Bronchial epithelial cell (primary cell): ENCODE results near the gene EDC3. TPM values are rescaled to one million over a fixed set of nuclear protein-coding genes. Genes with fewer than 3 reads are reported as not detected.
A peak's percentile ranks its signal among the peaks of the same experiment; 100 is the strongest.
"Not testable (repeated sequence)": the region's sequence is repeated elsewhere in the genome, so short reads cannot be mapped to it uniquely, and the experiment has no call there.

Source experiments
- DNase-seq: peaks from one replicate; pipeline ENCODE4 v3.0.0-alpha.2; 2010; ENCODE audit warnings: low read depth
- FAIRE-seq: peaks from 2 replicates; lab custom pipeline; 2011; peaks lifted over from hg19 to GRCh38; lab: Jason Lieb, UNC
- H3K27me3 ChIP-seq: 2 replicates; pipeline ENCODE4 v1.5.1; 2011; ENCODE audit warnings: low read length; ENCODE audit not compliant: control insufficient read depth, insufficient read depth
- H3K36me3 ChIP-seq: 2 replicates; pipeline ENCODE4 v1.5.1; 2011; ENCODE audit warnings: low read length; ENCODE audit not compliant: control insufficient read depth, insufficient read depth
- H3K4me3 ChIP-seq: 2 replicates; pipeline ENCODE4 v1.5.1; 2011; ENCODE audit warnings: mild to moderate bottlenecking, low read depth, low read length, control low read depth
- total RNA-seq: library from RNA; depleted of rRNA; stranded (reverse); fragments of >200 nt; gene quantifications from 2 replicates; pipeline ENCODE4 v1.2.1, GENCODE V29; 2014
- TF ChIP-seq, protein P1 (sequence below): IDR thresholded peaks from 2 replicates; pipeline ENCODE4 v1.5.1; 2011; ENCODE audit warnings: mild to moderate bottlenecking, moderate library complexity, low read length, control low read depth, inconsistent platforms; ENCODE audit not compliant: insufficient read depth, severe bottlenecking

The EDC3 gene
- total RNA-seq, 1 donor from 2014 or later = 6.1 TPM

DNA sequence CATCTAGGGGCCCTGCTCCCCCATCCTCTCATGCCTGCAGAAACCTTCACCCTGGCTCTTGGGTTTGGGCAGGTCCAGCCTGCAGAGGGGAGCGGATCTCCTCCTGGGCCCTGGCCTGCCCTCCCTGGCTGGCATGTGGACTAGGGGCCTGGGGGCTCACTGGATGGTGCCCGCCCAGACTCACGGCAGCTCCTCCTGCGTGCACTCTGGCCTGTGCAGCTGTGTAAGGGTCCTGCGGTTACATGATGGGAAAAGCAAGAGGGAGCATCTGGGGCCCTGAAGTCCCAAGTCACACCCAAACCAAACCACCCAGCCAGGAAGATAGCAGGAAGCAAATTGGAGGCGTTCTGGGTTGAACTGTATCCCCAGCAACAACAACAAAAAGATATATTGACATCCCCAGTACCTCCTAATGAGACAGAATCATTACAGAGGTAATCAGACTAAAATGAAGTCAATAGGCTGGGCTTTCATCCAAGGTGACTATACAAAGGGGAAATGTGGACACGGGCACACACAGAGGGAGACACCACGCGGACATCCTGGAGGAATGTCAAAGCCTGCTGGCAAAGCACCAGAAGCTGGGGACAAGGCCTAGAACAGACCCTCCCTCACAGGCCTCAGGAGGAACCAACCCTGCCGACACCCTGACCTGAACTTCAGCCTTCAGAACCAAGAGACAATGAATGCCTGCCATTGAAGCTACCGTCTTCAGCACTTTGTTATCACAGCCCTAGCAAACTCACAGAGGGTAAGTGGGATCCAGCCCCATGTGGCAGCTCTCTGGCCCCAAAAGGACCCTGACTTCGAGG, 90.6 kb downstream of the EDC3 start:
- FAIRE-seq (peak; percentile 64), DNase-seq (no peak)
- Histone ChIP-seq H3K27me3 (no peaks in the 10 kb centered on the region), H3K4me3 (no peak overlapping the region), H3K36me3 (no peaks in the 10 kb centered on the region)
- TF ChIP-seq, protein P1, sequence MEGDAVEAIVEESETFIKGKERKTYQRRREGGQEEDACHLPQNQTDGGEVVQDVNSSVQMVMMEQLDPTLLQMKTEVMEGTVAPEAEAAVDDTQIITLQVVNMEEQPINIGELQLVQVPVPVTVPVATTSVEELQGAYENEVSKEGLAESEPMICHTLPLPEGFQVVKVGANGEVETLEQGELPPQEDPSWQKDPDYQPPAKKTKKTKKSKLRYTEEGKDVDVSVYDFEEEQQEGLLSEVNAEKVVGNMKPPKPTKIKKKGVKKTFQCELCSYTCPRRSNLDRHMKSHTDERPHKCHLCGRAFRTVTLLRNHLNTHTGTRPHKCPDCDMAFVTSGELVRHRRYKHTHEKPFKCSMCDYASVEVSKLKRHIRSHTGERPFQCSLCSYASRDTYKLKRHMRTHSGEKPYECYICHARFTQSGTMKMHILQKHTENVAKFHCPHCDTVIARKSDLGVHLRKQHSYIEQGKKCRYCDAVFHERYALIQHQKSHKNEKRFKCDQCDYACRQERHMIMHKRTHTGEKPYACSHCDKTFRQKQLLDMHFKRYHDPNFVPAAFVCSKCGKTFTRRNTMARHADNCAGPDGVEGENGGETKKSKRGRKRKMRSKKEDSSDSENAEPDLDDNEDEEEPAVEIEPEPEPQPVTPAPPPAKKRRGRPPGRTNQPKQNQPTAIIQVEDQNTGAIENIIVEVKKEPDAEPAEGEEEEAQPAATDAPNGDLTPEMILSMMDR = no peak

DNA sequence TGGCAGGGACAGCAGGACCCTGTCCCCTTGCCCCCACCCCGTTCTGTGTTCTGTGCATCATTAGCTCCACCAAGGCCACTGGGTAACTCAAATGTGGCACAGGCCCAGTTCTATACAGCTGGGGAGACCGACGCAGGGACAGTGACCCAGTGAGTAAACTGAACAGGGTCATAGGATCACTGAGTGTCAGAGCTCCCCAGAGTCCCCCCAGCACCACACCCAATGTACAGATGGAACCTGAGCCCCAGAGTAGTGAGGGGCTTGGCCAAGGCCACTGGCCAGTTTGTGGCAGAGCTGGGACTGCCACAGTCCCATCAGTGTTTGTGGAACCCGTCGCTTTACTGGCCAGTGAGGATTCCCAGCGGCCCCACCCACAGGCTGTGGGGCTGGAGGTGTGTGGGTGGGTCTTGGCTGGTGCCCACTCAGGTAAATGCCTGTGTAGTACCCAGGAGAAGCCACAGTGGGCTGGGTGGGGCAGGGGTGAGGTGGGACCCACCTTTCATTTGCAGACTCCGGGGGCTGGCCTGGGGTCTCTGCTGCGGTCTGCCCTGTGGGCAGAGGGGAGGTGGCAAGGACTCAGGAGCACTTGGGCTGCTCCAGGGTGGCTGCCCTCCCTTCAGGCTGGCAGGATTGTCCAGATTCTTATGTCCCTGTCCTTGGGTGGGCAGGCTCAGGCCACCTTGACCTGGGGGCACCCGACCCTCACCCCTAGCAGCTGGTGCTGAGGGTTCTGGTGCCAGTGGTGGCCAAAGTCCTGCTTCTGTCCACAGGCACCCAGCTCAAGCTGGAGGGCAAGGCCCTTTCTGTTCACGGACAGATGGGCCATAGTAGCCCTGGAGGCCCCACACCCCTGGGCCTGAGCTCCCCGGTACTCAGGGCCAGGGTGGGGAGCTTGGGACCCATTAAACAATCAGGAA, 91.8 kb downstream of the EDC3 start:
- no peaks in the 10 kb centered on the region for H3K36me3 ChIP-seq
- no peaks in the 10 kb centered on the region for H3K27me3 ChIP-seq
- H3K4me3 ChIP-seq = no peak overlapping the region
- FAIRE-seq (no peak), DNase-seq (no peak)
- TF ChIP-seq, protein P1 = no peak

DNA sequence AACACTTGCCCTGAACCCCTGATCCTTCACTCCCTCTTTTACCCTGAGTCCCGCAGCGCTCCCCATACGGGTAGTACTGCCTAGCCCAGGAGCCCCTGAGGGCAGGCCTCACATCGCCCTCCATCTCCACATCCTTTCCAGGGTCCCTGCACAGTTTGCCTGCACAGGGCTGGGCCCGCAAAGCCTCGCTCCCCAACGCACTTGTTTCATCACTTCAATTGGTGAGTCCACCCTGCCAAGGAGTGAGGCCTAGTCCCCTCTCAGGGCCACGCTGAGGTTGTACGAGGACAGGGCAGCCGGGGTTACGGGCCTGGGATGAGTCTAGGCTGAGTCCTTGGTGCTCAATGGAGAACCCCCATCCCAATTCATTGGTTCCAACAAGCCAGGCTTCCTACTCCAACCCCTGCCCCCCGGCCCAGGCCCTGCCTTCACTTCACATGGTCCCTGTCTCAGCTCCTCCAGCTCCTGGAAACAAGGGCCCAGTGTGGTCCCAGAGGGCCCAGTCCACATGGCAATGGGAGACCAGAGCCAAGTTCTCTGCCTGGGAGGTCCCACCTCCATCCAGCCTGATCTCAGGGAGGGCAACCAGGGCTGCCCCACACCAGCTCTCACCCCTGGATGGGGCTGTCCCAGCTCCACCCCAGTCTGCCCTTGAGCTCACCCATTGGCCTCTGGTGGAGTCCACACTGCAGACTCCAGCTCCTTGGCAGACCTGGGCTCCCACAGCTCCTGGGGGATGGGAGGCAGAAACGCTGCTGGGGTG, 92.6 kb downstream of the EDC3 start:
- TF ChIP-seq, protein P1 = no peak
- FAIRE-seq (no peak), DNase-seq (no peak)
- Histone ChIP-seq H3K36me3 (no peaks in the 10 kb centered on the region), H3K4me3 (no peak overlapping the region), H3K27me3 (no peaks in the 10 kb centered on the region)

DNA sequence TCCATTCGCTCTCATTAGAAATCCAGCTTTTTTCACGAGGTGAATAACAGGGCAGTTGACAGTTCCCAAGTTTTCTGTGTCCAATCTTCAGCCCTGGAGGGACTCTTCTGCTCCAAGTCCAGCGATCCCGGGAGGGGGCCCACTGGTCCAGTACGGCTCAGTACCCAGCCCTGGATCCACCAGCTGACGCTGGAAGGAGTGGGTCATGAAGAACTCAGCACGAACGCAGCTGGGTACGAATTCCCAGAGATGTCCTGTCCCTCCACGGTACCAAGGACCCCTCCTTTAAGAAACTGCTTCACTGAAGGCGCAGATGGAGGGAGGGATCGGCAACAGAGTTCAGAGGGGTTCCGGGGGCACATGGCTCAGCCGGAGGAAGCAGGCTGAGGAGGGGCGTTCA, 96.7 kb downstream of the EDC3 start:
- Histone ChIP-seq H3K36me3 (peaks cover 1% of the 10 kb centered on the region), H3K27me3 (no peaks in the 10 kb centered on the region), H3K4me3 (peak overlapping the region; percentile 61)
- DNase-seq = no peak
- no peak for FAIRE-seq
- TF ChIP-seq, protein P1 = no peak

DNA sequence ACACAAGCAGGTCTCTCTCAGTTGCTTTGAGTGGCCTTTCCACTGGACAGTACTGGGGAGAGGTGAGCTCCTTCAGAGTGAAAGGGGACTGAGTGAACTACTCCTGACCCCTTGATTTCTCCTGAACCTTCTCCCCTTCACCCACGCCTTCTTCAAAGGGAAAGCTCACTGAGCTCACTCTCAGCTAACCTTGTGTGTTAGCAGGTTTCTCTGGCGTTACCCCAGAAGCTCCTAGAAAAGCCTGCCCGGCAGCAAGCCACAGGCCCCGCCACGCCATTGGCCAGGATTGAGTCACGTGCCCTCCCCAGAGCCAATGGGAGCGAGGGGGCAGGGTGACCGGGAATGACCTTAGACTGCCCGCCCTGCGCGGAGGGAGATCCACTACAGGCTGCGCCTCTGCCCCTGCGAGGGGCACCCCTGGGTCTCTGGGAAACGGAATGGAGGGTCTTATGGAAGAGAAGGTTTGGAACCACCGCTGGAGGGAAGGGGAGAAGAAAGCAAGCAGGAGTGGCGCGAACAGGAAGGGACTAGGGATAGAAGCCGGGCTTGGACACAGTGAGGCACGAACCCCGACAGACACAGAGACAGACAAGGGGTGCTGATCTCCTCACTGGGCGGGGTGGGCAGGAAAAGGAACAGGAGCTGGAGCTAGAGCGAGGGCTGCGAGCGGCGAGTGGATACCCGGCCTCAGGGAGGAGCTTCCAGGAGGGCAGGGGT, 97.5 kb downstream of the EDC3 start:
- DNase-seq (peak; percentile 82), FAIRE-seq (no peak)
- H3K4me3 ChIP-seq = peak overlapping the region; percentile 61
- H3K27me3 ChIP-seq = no peaks in the 10 kb centered on the region
- peaks cover 2% of the 10 kb centered on the region for H3K36me3 ChIP-seq
- TF ChIP-seq, protein P1 = no peak

DNA sequence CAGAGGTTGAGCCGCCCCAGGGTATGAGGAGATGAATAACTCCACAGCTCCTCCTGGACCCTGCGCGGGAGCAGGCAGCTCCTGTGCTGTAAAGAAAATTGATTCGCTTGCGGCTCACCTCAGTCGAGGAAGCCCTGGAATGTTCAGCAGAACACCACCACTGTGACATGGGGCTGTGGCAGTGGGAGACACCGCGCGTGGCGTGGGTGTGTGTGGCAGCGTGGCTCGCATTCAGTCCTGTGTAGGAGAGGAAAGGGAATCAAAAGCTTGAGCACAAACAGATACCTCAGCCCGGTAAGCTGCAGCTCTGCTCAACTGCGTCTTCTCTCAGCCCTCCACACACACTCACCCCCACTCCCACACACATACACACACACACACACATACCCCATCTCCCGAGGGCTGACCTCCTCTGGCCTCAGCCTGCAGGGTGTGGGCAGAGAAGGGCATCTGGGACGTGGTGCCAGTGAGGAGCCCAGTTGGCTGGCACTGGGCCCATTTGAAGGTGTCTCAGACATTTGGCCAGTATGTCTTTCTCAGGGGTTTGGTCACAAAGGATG, 98.6 kb downstream of the EDC3 start:
- not testable (repeated sequence) for H3K27me3 ChIP-seq, H3K4me3 ChIP-seq, FAIRE-seq, DNase-seq
- peaks cover 11% of the 10 kb centered on the region for H3K36me3 ChIP-seq

DNA sequence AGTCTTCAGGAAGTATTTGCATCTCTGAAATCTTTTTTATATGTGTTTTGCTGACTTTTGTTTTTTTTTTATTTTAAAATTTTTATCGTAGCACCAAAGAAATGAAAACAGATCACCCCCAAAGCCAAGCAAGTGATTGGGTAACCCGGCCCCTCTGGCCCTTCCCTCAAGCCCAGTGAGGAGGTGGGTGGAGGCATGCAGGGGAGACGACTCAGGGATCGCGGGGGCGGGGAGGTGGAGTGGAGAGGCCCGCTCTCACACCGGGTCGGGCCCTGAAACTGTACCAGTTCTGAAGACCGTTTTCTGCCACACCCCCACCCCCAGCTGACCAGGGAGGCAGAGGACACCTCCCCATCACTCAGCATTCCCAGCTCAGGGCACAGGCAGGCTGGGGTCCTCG, 99.1 kb downstream of the EDC3 start:
- not testable (repeated sequence) for FAIRE-seq, H3K27me3 ChIP-seq, H3K4me3 ChIP-seq, DNase-seq
- peaks cover 16% of the 10 kb centered on the region for H3K36me3 ChIP-seq
